AG04450 (cell line): Measurements from ENCODE around the gene BFAR. TPM values are rescaled to one million over a fixed set of nuclear protein-coding genes. Genes with fewer than 3 reads are reported as not detected.
"Not testable (repeated sequence)": the region's sequence is repeated elsewhere in the genome, so short reads cannot be mapped to it uniquely, and the experiment has no call there.

Source experiments
- CTCF ChIA-PET: fragments of 300-600, 350-600 bp; formaldehyde crosslinking; extraction: SDS; loops from one replicate; lab custom pipeline; 2022; ENCODE audit warnings: antibody characterized with exemption, inconsistent platforms; lab: Charles Lee
- POLR2A ChIA-PET: fragments of 350-600 bp; formaldehyde crosslinking; extraction: SDS; loops from one replicate; lab custom pipeline; 2021; ENCODE audit warnings: antibody characterized with exemption, inconsistent platforms; lab: Yijun Ruan, JAX
- DNase-seq: peaks from one replicate; pipeline ENCODE4 v3.0.0-alpha.2; 2011; ENCODE audit warnings: low read depth, low spot score
- H3K27ac ChIP-seq: one replicate; pipeline ENCODE4 v1.5.1; 2012; ENCODE audit warnings: low read depth, low read length, control low read depth
- H3K27me3 ChIP-seq: one replicate; pipeline ENCODE4 v1.6.0; 2012; ENCODE audit warnings: low read length; ENCODE audit not compliant: control insufficient read depth, insufficient read depth
- H3K4me3 ChIP-seq: 2 replicates; pipeline ENCODE4 v1.5.1; 2011; ENCODE audit warnings: mild to moderate bottlenecking, low read depth, low read length, control low read depth
- H3K9me3 ChIP-seq: 2 replicates; pipeline ENCODE4 v1.5.1; 2012; ENCODE audit warnings: low read length; ENCODE audit not compliant: control insufficient read depth, insufficient read depth
- CTCF ChIP-seq: IDR thresholded peaks from 2 replicates; pipeline ENCODE4 v1.5.1; 2011; ENCODE audit warnings: low read depth, low read length, control low read depth, inconsistent platforms
- polyA plus RNA-seq: library from polyadenylated mRNA; depleted of rRNA; stranded (reverse); fragments of >200 nt; gene quantifications from 2 replicates; pipeline ENCODE4 v1.2.3, GENCODE V29; 2011

The BFAR gene
- polyA plus RNA-seq, 1 experiment: 75.0 TPM

- CTCF ChIA-PET: no interaction called here
- Histone ChIP-seq H3K27me3 (no peaks in the 10 kb centered on the region), H3K27ac (peak overlapping the region; percentile 88), H3K4me3 (peak overlapping the region; percentile 93), H3K9me3 (no peaks in the 10 kb centered on the region; the same call in 1 of the 2 replicates)
- no peak for TF ChIP-seq CTCF
- POLR2A ChIA-PET: no interaction called here
- DNase-seq: no peak
These were observed 3.7 kb upstream of the BFAR start for GRCh38 chr16:14628806-14629611.

GRCh38 chr16:14629612-14629918 is 3.2 kb upstream of the BFAR start:
- Histone ChIP-seq H3K9me3 (no peaks in the 10 kb centered on the region; the same call in 1 of the 2 replicates), H3K27ac (peak overlapping the region; percentile 88), H3K27me3 (no peaks in the 10 kb centered on the region), H3K4me3 (peak overlapping the region; percentile 93)
- POLR2A ChIA-PET: interaction anchor here (0.6 kb wide), 1 partner anchor 50 kb away, joined by 5 read pairs; no protein-coding TSS in a partner anchor
- CTCF ChIA-PET: no interaction called here
- DNase-seq: no peak
- TF ChIP-seq CTCF: no peak

- H3K4me3 ChIP-seq: peak within 1 kb of the TSS; percentile 93
- peak within 1 kb of the TSS; percentile 88 for H3K27ac ChIP-seq
- no peak for TF ChIP-seq CTCF
- DNase-seq: peak; percentile 87
- ChIA-PET CTCF (no interaction called here), POLR2A (interaction anchor here (0.6 kb wide), 4 partner anchors 22 to 450 kb away, joined by 3 to 7 read pairs (median 4); no protein-coding TSS in a partner anchor)
- no peaks in the 10 kb centered on the region; the same call in 1 of the 2 replicates for H3K9me3 ChIP-seq
- H3K27me3 ChIP-seq: no peaks in the 10 kb centered on the region
These were observed 2.7 kb upstream of the BFAR start, which contains the start of gene PARN for GRCh38 chr16:14629919-14630619. PARN (minus strand) TSS chr16:14630260; CDS start chr16:14630125, 135 bp downstream.

- POLR2A ChIA-PET: interaction anchor here (0.6 kb wide), 3 partner anchors 21 to 449 kb away, joined by 3 to 7 read pairs (median 4); no protein-coding TSS in a partner anchor
- H3K9me3 ChIP-seq, CTCF ChIA-PET, DNase-seq, H3K27me3 ChIP-seq: not testable (repeated sequence)
- Histone ChIP-seq H3K27ac (peak overlapping the region; percentile 53), H3K4me3 (peak overlapping the region; percentile 39)
These were observed 2.0 kb upstream of the BFAR start for GRCh38 chr16:14630620-14631330.

GRCh38 chr16:14634389-14634725 is 1.6 kb downstream of the BFAR start:
- no peak overlapping the region for H3K27ac ChIP-seq
- DNase-seq: no peak
- ChIA-PET POLR2A (interaction anchor here (0.5 to 1.0 kb wide), 2 partner anchors 72 to 715 kb away, joined by 3 read pairs; partner anchors contain the start of gene ERCC4), CTCF (no interaction called here)
- H3K9me3 ChIP-seq: no peaks in the 10 kb centered on the region; the same call in 1 of the 2 replicates
- no peaks in the 10 kb centered on the region for H3K27me3 ChIP-seq
- TF ChIP-seq CTCF: no peak
- peak overlapping the region; percentile 91 for H3K4me3 ChIP-seq
